Bronchial epithelial cell (primary cell): ENCODE data around the gene GARIN1A. TPM values are rescaled to one million over a fixed set of nuclear protein-coding genes. Genes with fewer than 3 reads are reported as not detected.
A peak's percentile ranks its signal among the peaks of the same experiment; 100 is the strongest.
"Not testable (repeated sequence)": the region's sequence is repeated elsewhere in the genome, so short reads cannot be mapped to it uniquely, and the experiment has no call there.

Source experiments
- DNase-seq: peaks from one replicate; pipeline ENCODE4 v3.0.0-alpha.2; 2010; ENCODE audit warnings: low read depth
- FAIRE-seq: peaks from 2 replicates; lab custom pipeline; 2011; peaks lifted over from hg19 to GRCh38; lab: Jason Lieb, UNC
- H3K27me3 ChIP-seq: 2 replicates; pipeline ENCODE4 v1.5.1; 2011; ENCODE audit warnings: low read length; ENCODE audit not compliant: control insufficient read depth, insufficient read depth
- H3K36me3 ChIP-seq: 2 replicates; pipeline ENCODE4 v1.5.1; 2011; ENCODE audit warnings: low read length; ENCODE audit not compliant: control insufficient read depth, insufficient read depth
- H3K4me3 ChIP-seq: 2 replicates; pipeline ENCODE4 v1.5.1; 2011; ENCODE audit warnings: mild to moderate bottlenecking, low read depth, low read length, control low read depth
- CTCF ChIP-seq: IDR thresholded peaks from 2 replicates; pipeline ENCODE4 v1.5.1; 2011; ENCODE audit warnings: mild to moderate bottlenecking, moderate library complexity, low read length, control low read depth, inconsistent platforms; ENCODE audit not compliant: insufficient read depth, severe bottlenecking
- total RNA-seq: library from RNA; depleted of rRNA; stranded (reverse); fragments of >200 nt; gene quantifications from 2 replicates; pipeline ENCODE4 v1.2.1, GENCODE V29; 2014

The GARIN1A gene
- total RNA-seq, 1 donor from 2014 or later: under 0.01 TPM

GRCh38 chr7:128660596-128660995, 11.5 kb upstream of the GARIN1A start:
- no peak for FAIRE-seq
- Histone ChIP-seq H3K4me3 (no peak overlapping the region), H3K27me3 (no peaks in the 10 kb centered on the region), H3K36me3 (no peaks in the 10 kb centered on the region)
- no peak for DNase-seq
- no peak for TF ChIP-seq CTCF

GRCh38 chr7:128661446-128661845, 10.6 kb upstream of the GARIN1A start:
- FAIRE-seq (no peak), DNase-seq (no peak)
- TF ChIP-seq CTCF: no peak
- Histone ChIP-seq H3K4me3 (no peak overlapping the region), H3K27me3 (no peaks in the 10 kb centered on the region), H3K36me3 (no peaks in the 10 kb centered on the region)

- FAIRE-seq (no peak), DNase-seq (no peak)
- H3K4me3 ChIP-seq: no peak overlapping the region
- no peak for TF ChIP-seq CTCF
- no peaks in the 10 kb centered on the region for H3K27me3 ChIP-seq
- no peaks in the 10 kb centered on the region for H3K36me3 ChIP-seq
These were observed 10.0 kb upstream of the GARIN1A start for GRCh38 chr7:128662091-128662490.

GRCh38 chr7:128663223-128663622, 8.9 kb upstream of the GARIN1A start:
- FAIRE-seq, H3K4me3 ChIP-seq, H3K27me3 ChIP-seq, DNase-seq, H3K36me3 ChIP-seq: not testable (repeated sequence)

- Histone ChIP-seq H3K4me3 (no peak overlapping the region), H3K36me3 (no peaks in the 10 kb centered on the region), H3K27me3 (no peaks in the 10 kb centered on the region)
- TF ChIP-seq CTCF: no peak
- FAIRE-seq (no peak), DNase-seq (no peak)
These were observed 7.0 kb upstream of the GARIN1A start for GRCh38 chr7:128665057-128665456.

- Histone ChIP-seq H3K4me3 (no peak overlapping the region), H3K27me3 (no peaks in the 10 kb centered on the region), H3K36me3 (no peaks in the 10 kb centered on the region)
- no peak for TF ChIP-seq CTCF
- DNase-seq: peak; percentile 15
- no peak for FAIRE-seq
These were observed 5.9 kb upstream of the GARIN1A start for GRCh38 chr7:128666200-128666599.
